A549 (cell line): ENCODE data around the gene SMIM38.

Experiments used
- CTCF ChIP-seq: fragments of >200 bp; sonication (Bioruptor Twin); formaldehyde crosslinking; IDR thresholded peaks from 3 replicates; pipeline ENCODE4 v1.5.1; 2016
- EP300 ChIP-seq, 2 experiments: fragments of >200 bp; sonication (Bioruptor Twin); formaldehyde crosslinking; IDR thresholded peaks; 2 replicates in 1 of 2; 3 replicates in 1 of 2; pipeline ENCODE4 v1.6.1; 2016 to 2017
- POLR2A ChIP-seq: IDR thresholded peaks from 2 replicates; pipeline ENCODE4 v1.6.1; 2012; ENCODE audit warnings: mild to moderate bottlenecking, low read length
- TF ChIP-seq, protein P1 (sequence below): IDR thresholded peaks from 2 replicates; pipeline ENCODE4 v1.6.1; 2012
- TF ChIP-seq, protein P2 (sequence below): fragments of 250-450 bp; sonication (Bioruptor Pico); IDR thresholded peaks from 2 replicates; pipeline ENCODE4 v1.5.0; 2021; ENCODE audit warnings: mild to moderate bottlenecking, moderate library complexity, borderline replicate concordance

- TF ChIP-seq CTCF = no peak
- no peak for TF ChIP-seq EP300 (IDR thresholded peaks at IDR 0.05)
- TF ChIP-seq POLR2A = no peak
- TF ChIP-seq, protein P1, sequence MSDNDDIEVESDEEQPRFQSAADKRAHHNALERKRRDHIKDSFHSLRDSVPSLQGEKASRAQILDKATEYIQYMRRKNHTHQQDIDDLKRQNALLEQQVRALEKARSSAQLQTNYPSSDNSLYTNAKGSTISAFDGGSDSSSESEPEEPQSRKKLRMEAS = no peak
- TF ChIP-seq, protein P2, sequence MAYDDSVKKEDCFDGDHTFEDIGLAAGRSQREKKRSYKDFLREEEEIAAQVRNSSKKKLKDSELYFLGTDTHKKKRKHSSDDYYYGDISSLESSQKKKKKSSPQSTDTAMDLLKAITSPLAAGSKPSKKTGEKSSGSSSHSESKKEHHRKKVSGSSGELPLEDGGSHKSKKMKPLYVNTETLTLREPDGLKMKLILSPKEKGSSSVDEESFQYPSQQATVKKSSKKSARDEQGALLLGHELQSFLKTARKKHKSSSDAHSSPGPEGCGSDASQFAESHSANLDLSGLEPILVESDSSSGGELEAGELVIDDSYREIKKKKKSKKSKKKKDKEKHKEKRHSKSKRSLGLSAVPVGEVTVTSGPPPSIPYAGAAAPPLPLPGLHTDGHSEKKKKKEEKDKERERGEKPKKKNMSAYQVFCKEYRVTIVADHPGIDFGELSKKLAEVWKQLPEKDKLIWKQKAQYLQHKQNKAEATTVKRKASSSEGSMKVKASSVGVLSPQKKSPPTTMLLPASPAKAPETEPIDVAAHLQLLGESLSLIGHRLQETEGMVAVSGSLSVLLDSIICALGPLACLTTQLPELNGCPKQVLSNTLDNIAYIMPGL (CRISPR knock-in tag) = no peak
Observed at GRCh38 chr11:69169479-69169878, 13.7 kb downstream of the SMIM38 start.
